ENCODE measurements around the gene TNFRSF19.

Gene TNFRSF19

GRCh38 chr13:23697772-23698313, 127.6 kb downstream of the TNFRSF19 start:
- no peak for DNase-seq (ENCODE audit: low read depth)
- no peak overlapping the region for H3K4me3 ChIP-seq (ENCODE audit: control insufficient read depth, low read depth, low read length)
- no peak for TF ChIP-seq CTCF (conservative IDR thresholded peaks at IDR 0.05; ENCODE audit: control insufficient read depth, insufficient read depth, low read depth, low read length)

- DNase-seq (ENCODE audit: low read depth), result peak; percentile 58
- no peak overlapping the region for H3K4me3 ChIP-seq (ENCODE audit: control insufficient read depth, low read depth, low read length)
- no peak for TF ChIP-seq CTCF (conservative IDR thresholded peaks at IDR 0.05; ENCODE audit: control insufficient read depth, insufficient read depth, low read depth, low read length)
Measured at GRCh38 chr13:23699271-23699670, 129.1 kb downstream of the TNFRSF19 start.

- no peak for TF ChIP-seq CTCF (conservative IDR thresholded peaks at IDR 0.05; ENCODE audit: control insufficient read depth, insufficient read depth, low read depth, low read length)
- DNase-seq (ENCODE audit: low read depth), result no peak
- no peak overlapping the region for H3K4me3 ChIP-seq (ENCODE audit: control insufficient read depth, low read depth, low read length)
Measured at GRCh38 chr13:23701186-23701585, 131.0 kb downstream of the TNFRSF19 start.

GRCh38 chr13:23701636-23702035, 131.4 kb downstream of the TNFRSF19 start:
- H3K4me3 ChIP-seq (ENCODE audit: control insufficient read depth, low read depth, low read length), result no peak overlapping the region
- DNase-seq (ENCODE audit: low read depth), result peak; percentile 99
- TF ChIP-seq CTCF (conservative IDR thresholded peaks at IDR 0.05; ENCODE audit: control insufficient read depth, insufficient read depth, low read depth, low read length), result no peak

GRCh38 chr13:23703246-23703860, 133.1 kb downstream of the TNFRSF19 start:
- TF ChIP-seq CTCF (conservative IDR thresholded peaks at IDR 0.05; ENCODE audit: control insufficient read depth, insufficient read depth, low read depth, low read length), result no peak
- H3K4me3 ChIP-seq (ENCODE audit: control insufficient read depth, low read depth, low read length), result no peak overlapping the region
- DNase-seq (ENCODE audit: low read depth), result no peak

GRCh38 chr13:23705583-23705982, 135.4 kb downstream of the TNFRSF19 start:
- H3K4me3 ChIP-seq (ENCODE audit: control insufficient read depth, low read depth, low read length), result no peak overlapping the region
- TF ChIP-seq CTCF (conservative IDR thresholded peaks at IDR 0.05; ENCODE audit: control insufficient read depth, insufficient read depth, low read depth, low read length), result no peak
- DNase-seq (ENCODE audit: low read depth), result peak; percentile 57
